NCI-H146 (cell line): ENCODE data around the gene RAB11B.
"Not testable (repeated sequence)": the region's sequence is repeated elsewhere in the genome, so short reads cannot be mapped to it uniquely, and the experiment has no call there.

Experiments used
- DNase-seq: peaks from one replicate; lab custom pipeline; 2025; lab: John Stamatoyannopoulos, UW

Gene RAB11B

GRCh38 chr19:8370176-8371010 is 19.8 kb upstream of the RAB11B start:
- DNase-seq, result no peak

- no peak for DNase-seq
Measured at GRCh38 chr19:8371011-8371804, 19.0 kb upstream of the RAB11B start.

- no peak for DNase-seq
Measured at GRCh38 chr19:8373867-8374813, 16.0 kb upstream of the RAB11B start.

GRCh38 chr19:8375766-8376165 is 14.4 kb upstream of the RAB11B start:
- DNase-seq, result not testable (repeated sequence)

- not testable (repeated sequence) for DNase-seq
Measured at GRCh38 chr19:8376373-8376974, 13.7 kb upstream of the RAB11B start.

- DNase-seq, result no peak
Measured at GRCh38 chr19:8377598-8377997, 12.6 kb upstream of the RAB11B start.

- DNase-seq, result not testable (repeated sequence)
Measured at GRCh38 chr19:8379156-8379891, 10.8 kb upstream of the RAB11B start.

GRCh38 chr19:8384569-8384968 is 5.6 kb upstream of the RAB11B start:
- DNase-seq, result not testable (repeated sequence)

GRCh38 chr19:8385103-8385502 is 5.1 kb upstream of the RAB11B start:
- not testable (repeated sequence) for DNase-seq

GRCh38 chr19:8385566-8385965 is 4.6 kb upstream of the RAB11B start:
- DNase-seq, result not testable (repeated sequence)

GRCh38 chr19:8386419-8386818 is 3.7 kb upstream of the RAB11B start:
- not testable (repeated sequence) for DNase-seq

GRCh38 chr19:8386990-8387389 is 3.2 kb upstream of the RAB11B start:
- DNase-seq, result no peak

GRCh38 chr19:8387688-8388611 is 2.2 kb upstream of the RAB11B start:
- DNase-seq, result peak; percentile 87

GRCh38 chr19:8388612-8388958 is 1.6 kb upstream of the RAB11B start:
- no peak for DNase-seq

GRCh38 chr19:8390617-8390981 is 439 bp downstream of the RAB11B start:
- peak; percentile 78 for DNase-seq

- DNase-seq, result no peak
Measured at GRCh38 chr19:8391198-8392016, 1.2 kb downstream of the RAB11B start.

- no peak for DNase-seq
Measured at GRCh38 chr19:8392017-8392591, 1.9 kb downstream of the RAB11B start.

- no peak for DNase-seq
Measured at GRCh38 chr19:8393192-8393870, 3.2 kb downstream of the RAB11B start.
